Ishikawa (cell line): ENCODE measurements around the gene PPP2R2C.

Source experiments
- RAD21 ChIP-seq: IDR thresholded peaks from 2 replicates; pipeline ENCODE4 v1.6.1; 2012; ENCODE audit warnings: low read depth
- TF ChIP-seq, protein P1 (sequence below): IDR thresholded peaks from 2 replicates; pipeline ENCODE4 v1.6.1; 2012

DNA sequence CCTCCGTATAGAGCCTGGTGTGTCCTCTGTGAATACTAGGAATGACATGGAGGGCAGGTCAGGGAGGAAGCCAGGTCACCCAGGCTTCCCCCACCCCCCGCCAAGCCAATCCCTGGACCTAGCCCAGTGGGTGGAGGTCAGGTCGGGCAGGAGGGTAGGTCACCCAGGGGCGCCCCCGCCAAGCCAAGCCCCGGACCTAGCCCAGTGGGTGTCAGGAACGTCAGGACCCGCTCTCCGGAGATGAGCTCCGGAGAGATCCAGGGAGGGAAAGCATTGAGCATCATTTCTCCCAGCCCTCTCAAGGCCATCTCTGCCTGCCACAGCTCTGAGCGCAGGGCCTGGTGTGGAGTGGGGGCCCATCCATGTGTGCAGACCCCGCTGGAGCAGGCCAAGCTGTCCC is 154.2 kb downstream of the PPP2R2C start:
- no peak for TF ChIP-seq RAD21
- TF ChIP-seq, protein P1, sequence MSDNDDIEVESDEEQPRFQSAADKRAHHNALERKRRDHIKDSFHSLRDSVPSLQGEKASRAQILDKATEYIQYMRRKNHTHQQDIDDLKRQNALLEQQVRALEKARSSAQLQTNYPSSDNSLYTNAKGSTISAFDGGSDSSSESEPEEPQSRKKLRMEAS, result no peak
